NCI-H1694 treated with DMSO at 0.1 percent for 48 hours (cell line): Measurements from ENCODE around the gene PTPRCAP.
A peak's percentile ranks its signal among the peaks of the same experiment; 100 is the strongest.
"Not testable (repeated sequence)": the region's sequence is repeated elsewhere in the genome, so short reads cannot be mapped to it uniquely, and the experiment has no call there.

Source experiments
- DNase-seq: peaks from one replicate; lab custom pipeline; 2025; lab: John Stamatoyannopoulos, UW

Gene PTPRCAP

GRCh38 chr11:67437082-67437808, at the start of gene PTPRCAP:
Gene PTPRCAP, minus strand, starts transcription at chr11:67437682. Its CDS starts 63 bp downstream, at chr11:67437619.
- no peak for DNase-seq

GRCh38 chr11:67486481-67487195, 49.2 kb upstream of the PTPRCAP start:
- no peak for DNase-seq

- DNase-seq: not testable (repeated sequence)
Observed at GRCh38 chr11:67485873-67486361, 48.4 kb upstream of the PTPRCAP start.

GRCh38 chr11:67484847-67485311, 47.4 kb upstream of the PTPRCAP start:
- DNase-seq: no peak

GRCh38 chr11:67483831-67484665, 46.6 kb upstream of the PTPRCAP start:
- DNase-seq: no peak

- DNase-seq: peak; percentile 94
Observed at GRCh38 chr11:67482827-67483798, 45.6 kb upstream of the PTPRCAP start, which contains the start of gene AIP. Gene AIP, plus strand, starts transcription at chr11:67483026. Its CDS starts 133 bp downstream, at chr11:67483159.

GRCh38 chr11:67482275-67482826, 44.9 kb upstream of the PTPRCAP start:
- no peak for DNase-seq

GRCh38 chr11:67477344-67478050, 40.0 kb upstream of the PTPRCAP start:
- DNase-seq: not testable (repeated sequence)

GRCh38 chr11:67476692-67477091, 39.2 kb upstream of the PTPRCAP start:
- not testable (repeated sequence) for DNase-seq

GRCh38 chr11:67472882-67473281, 35.4 kb upstream of the PTPRCAP start:
- DNase-seq: no peak

- DNase-seq: no peak
Observed at GRCh38 chr11:67470337-67471002, 33.0 kb upstream of the PTPRCAP start.

- DNase-seq: no peak
Observed at GRCh38 chr11:67469508-67469811, 32.0 kb upstream of the PTPRCAP start.

GRCh38 chr11:67468759-67469507, 31.5 kb upstream of the PTPRCAP start, which contains the start of gene TMEM134:
Gene TMEM134, minus strand, starts transcription at chr11:67469251. Its CDS starts 59 bp downstream, at chr11:67469192.
- peak; percentile 70 for DNase-seq

GRCh38 chr11:67468456-67468758, 30.9 kb upstream of the PTPRCAP start:
- DNase-seq: no peak

- DNase-seq: no peak
Observed at GRCh38 chr11:67468056-67468455, 30.6 kb upstream of the PTPRCAP start.

- DNase-seq: no peak
Observed at GRCh38 chr11:67466962-67467771, 29.7 kb upstream of the PTPRCAP start.

- no peak for DNase-seq
Observed at GRCh38 chr11:67466367-67466766, 28.9 kb upstream of the PTPRCAP start.

- DNase-seq: not testable (repeated sequence)
Observed at GRCh38 chr11:67465530-67465929, 28.0 kb upstream of the PTPRCAP start.
